ENCODE results near the gene CGREF1.

DNA sequence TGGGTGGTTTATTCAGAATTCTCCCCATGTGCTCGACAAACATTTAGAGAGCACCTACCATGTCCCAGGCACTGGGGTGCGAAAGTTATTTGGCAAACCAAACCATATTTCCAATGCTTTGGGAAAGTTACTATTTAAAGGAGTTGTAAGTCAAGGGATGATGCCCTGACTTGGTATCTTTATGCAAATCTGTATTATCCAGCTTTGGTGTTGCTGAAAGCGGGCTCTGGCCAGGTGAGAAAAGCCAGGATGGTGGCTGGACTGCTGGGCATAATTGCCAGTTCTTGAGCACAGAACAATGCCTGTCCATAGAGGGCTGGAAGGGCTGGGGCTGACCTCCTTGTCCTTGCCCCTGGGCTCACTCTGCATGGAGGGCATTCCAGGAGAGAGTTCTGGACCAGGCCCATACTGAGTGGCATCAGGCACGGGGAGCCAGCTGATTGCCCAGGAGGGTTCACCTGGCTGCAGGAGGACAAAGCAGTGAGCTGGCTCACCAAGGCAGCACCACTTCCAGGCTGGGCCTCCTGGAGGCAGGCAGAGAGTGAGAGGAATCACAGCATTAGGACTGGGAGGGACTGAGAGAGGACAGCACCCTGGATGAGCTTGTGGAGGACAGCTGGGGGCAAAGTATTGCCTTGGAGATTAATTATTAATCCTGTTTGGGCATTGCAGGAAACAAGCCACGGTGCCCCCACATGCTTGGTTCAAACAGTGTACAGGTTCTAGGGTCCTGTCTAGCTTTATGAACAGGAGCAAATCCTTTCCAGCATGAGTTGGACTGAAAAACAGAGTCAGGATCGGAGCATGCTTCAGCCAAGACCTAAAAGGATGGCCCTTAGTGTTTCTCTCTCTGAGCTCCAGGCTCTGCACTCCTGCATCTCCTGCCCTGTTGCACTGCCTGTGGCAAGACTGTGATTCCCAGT is 25.2 kb downstream of the CGREF1 start:
- TF ChIP-seq CTCF (IDR thresholded peaks at IDR 0.05; ENCODE audit: low read depth, low read length, poor library complexity, severe bottlenecking), result no peak
- no peak for TF ChIP-seq EZH2phosphoT487 (IDR thresholded peaks at IDR 0.05; ENCODE audit: borderline replicate concordance, low read length)
